ENCODE results near the gene CISH.

Gene CISH

GRCh38 chr3:50574444-50574831, 37.1 kb downstream of the CISH start:
- Histone ChIP-seq H3K27me3 (ENCODE audit: control insufficient read depth, insufficient read depth, low read length) (no peaks in the 10 kb centered on the region), H3K4me1 (ENCODE audit: control insufficient read depth, insufficient read depth, low read length) (peaks cover 6% of the 10 kb centered on the region), H3K9ac (ENCODE audit: low read depth, low read length) (no peak overlapping the region), H3K9me3 (replicated peaks; ENCODE audit: low read length) (no peaks in the 10 kb centered on the region), H3K4me3 (ENCODE audit: low read length) (no peak overlapping the region), H3K36me3 (ENCODE audit: insufficient read depth, low read length) (peaks cover 8% of the 10 kb centered on the region), H3K4me2 (ENCODE audit: low read length) (no peak overlapping the region)

GRCh38 chr3:50573566-50574443, 37.8 kb downstream of the CISH start:
- Histone ChIP-seq H3K4me1 (ENCODE audit: control insufficient read depth, insufficient read depth, low read length) (peaks cover 7% of the 10 kb centered on the region), H3K27me3 (ENCODE audit: control insufficient read depth, insufficient read depth, low read length) (no peaks in the 10 kb centered on the region), H3K9me3 (replicated peaks; ENCODE audit: low read length) (no peaks in the 10 kb centered on the region), H3K4me2 (ENCODE audit: low read length) (no peak overlapping the region), H3K36me3 (ENCODE audit: insufficient read depth, low read length) (peaks cover 7% of the 10 kb centered on the region), H3K9ac (ENCODE audit: low read depth, low read length) (no peak overlapping the region), H3K4me3 (ENCODE audit: low read length) (no peak overlapping the region)

- Histone ChIP-seq H3K9ac (ENCODE audit: low read depth, low read length) (no peak overlapping the region), H3K9me3 (replicated peaks; ENCODE audit: low read length) (no peaks in the 10 kb centered on the region), H3K36me3 (ENCODE audit: insufficient read depth, low read length) (peaks cover 4% of the 10 kb centered on the region), H3K4me2 (ENCODE audit: low read length) (no peak overlapping the region), H3K4me1 (ENCODE audit: control insufficient read depth, insufficient read depth, low read length) (peaks cover 15% of the 10 kb centered on the region), H3K4me3 (ENCODE audit: low read length) (no peak overlapping the region), H3K27me3 (ENCODE audit: control insufficient read depth, insufficient read depth, low read length) (no peaks in the 10 kb centered on the region)
Observed at GRCh38 chr3:50572801-50573371, 38.7 kb downstream of the CISH start.

- Histone ChIP-seq H3K36me3 (ENCODE audit: insufficient read depth, low read length) (peaks cover 4% of the 10 kb centered on the region), H3K9me3 (replicated peaks; ENCODE audit: low read length) (no peaks in the 10 kb centered on the region), H3K27me3 (ENCODE audit: control insufficient read depth, insufficient read depth, low read length) (no peaks in the 10 kb centered on the region), H3K4me1 (ENCODE audit: control insufficient read depth, insufficient read depth, low read length) (peaks cover 19% of the 10 kb centered on the region), H3K4me3 (ENCODE audit: low read length) (no peak overlapping the region), H3K4me2 (ENCODE audit: low read length) (no peak overlapping the region), H3K9ac (ENCODE audit: low read depth, low read length) (no peak overlapping the region)
Observed at GRCh38 chr3:50572158-50572557, 39.4 kb downstream of the CISH start.

GRCh38 chr3:50571486-50571885, 40.1 kb downstream of the CISH start:
- Histone ChIP-seq H3K9me3 (replicated peaks; ENCODE audit: low read length) (no peaks in the 10 kb centered on the region), H3K4me1 (ENCODE audit: control insufficient read depth, insufficient read depth, low read length) (peaks cover 26% of the 10 kb centered on the region), H3K27me3 (ENCODE audit: control insufficient read depth, insufficient read depth, low read length) (no peaks in the 10 kb centered on the region), H3K4me3 (ENCODE audit: low read length) (no peak overlapping the region), H3K36me3 (ENCODE audit: insufficient read depth, low read length) (peaks cover 4% of the 10 kb centered on the region), H3K4me2 (ENCODE audit: low read length) (no peak overlapping the region), H3K9ac (ENCODE audit: low read depth, low read length) (no peak overlapping the region)

- H3K36me3 ChIP-seq (ENCODE audit: insufficient read depth, low read length) = peaks cover 4% of the 10 kb centered on the region
- peak overlapping the region; percentile 90 for H3K4me3 ChIP-seq (ENCODE audit: low read length)
- H3K4me1 ChIP-seq (ENCODE audit: control insufficient read depth, insufficient read depth, low read length) = peaks cover 27% of the 10 kb centered on the region
- no peaks in the 10 kb centered on the region for H3K9me3 ChIP-seq (replicated peaks; ENCODE audit: low read length)
- H3K9ac ChIP-seq (ENCODE audit: low read depth, low read length) = peak overlapping the region; percentile 92
- no peaks in the 10 kb centered on the region for H3K27me3 ChIP-seq (ENCODE audit: control insufficient read depth, insufficient read depth, low read length)
- peak overlapping the region; percentile 93 for H3K4me2 ChIP-seq (ENCODE audit: low read length)
Observed at GRCh38 chr3:50570508-50571279, 40.9 kb downstream of the CISH start.

GRCh38 chr3:50568947-50569749, 42.4 kb downstream of the CISH start, which contains the start of gene HEMK1:
HEMK1 (plus strand) TSS chr3:50569522; CDS start chr3:50571105, 1,583 bp downstream.
- peaks cover 27% of the 10 kb centered on the region for H3K4me1 ChIP-seq (ENCODE audit: control insufficient read depth, insufficient read depth, low read length)

GRCh38 chr3:50567386-50568167, 44.0 kb downstream of the CISH start, which contains the start of gene C3orf18:
C3orf18 (minus strand) TSS chr3:50567747; CDS start chr3:50565699, 2,048 bp downstream.
- Histone ChIP-seq H3K4me1 (ENCODE audit: control insufficient read depth, insufficient read depth, low read length) (peaks cover 33% of the 10 kb centered on the region), H3K9ac (ENCODE audit: low read depth, low read length) (peak within 1 kb of the TSS; percentile 92), H3K9me3 (replicated peaks; ENCODE audit: low read length) (no peaks in the 10 kb centered on the region), H3K4me2 (ENCODE audit: low read length) (peak within 1 kb of the TSS; percentile 93), H3K36me3 (ENCODE audit: insufficient read depth, low read length) (peaks cover 2% of the 10 kb centered on the region), H3K4me3 (ENCODE audit: low read length) (peak within 1 kb of the TSS; percentile 90), H3K27me3 (ENCODE audit: control insufficient read depth, insufficient read depth, low read length) (no peaks in the 10 kb centered on the region)

More at GRCh38 chr3:50568947-50569749, 42.4 kb downstream of the CISH start, which contains the start of gene HEMK1:
- peak within 1 kb of the TSS; percentile 92 for H3K9ac ChIP-seq (ENCODE audit: low read depth, low read length)
- peak within 1 kb of the TSS; percentile 90 for H3K4me3 ChIP-seq (ENCODE audit: low read length)
- no peaks in the 10 kb centered on the region for H3K27me3 ChIP-seq (ENCODE audit: control insufficient read depth, insufficient read depth, low read length)
- no peaks in the 10 kb centered on the region for H3K9me3 ChIP-seq (replicated peaks; ENCODE audit: low read length)
- peak within 1 kb of the TSS; percentile 93 for H3K4me2 ChIP-seq (ENCODE audit: low read length)
- H3K36me3 ChIP-seq (ENCODE audit: insufficient read depth, low read length) = peaks cover 4% of the 10 kb centered on the region

- H3K4me1 ChIP-seq (ENCODE audit: control insufficient read depth, insufficient read depth, low read length) = peaks cover 34% of the 10 kb centered on the region
- H3K36me3 ChIP-seq (ENCODE audit: insufficient read depth, low read length) = no peaks in the 10 kb centered on the region
- no peaks in the 10 kb centered on the region for H3K9me3 ChIP-seq (replicated peaks; ENCODE audit: low read length)
- H3K27me3 ChIP-seq (ENCODE audit: control insufficient read depth, insufficient read depth, low read length) = no peaks in the 10 kb centered on the region
- peak overlapping the region; percentile 74 for H3K9ac ChIP-seq (ENCODE audit: low read depth, low read length)
- H3K4me2 ChIP-seq (ENCODE audit: low read length) = peak overlapping the region; percentile 93
- H3K4me3 ChIP-seq (ENCODE audit: low read length) = peak overlapping the region; percentile 77
Observed at GRCh38 chr3:50567011-50567385, 44.6 kb downstream of the CISH start.

- Histone ChIP-seq H3K36me3 (ENCODE audit: insufficient read depth, low read length) (no peaks in the 10 kb centered on the region), H3K4me1 (ENCODE audit: control insufficient read depth, insufficient read depth, low read length) (peaks cover 28% of the 10 kb centered on the region), H3K4me3 (ENCODE audit: low read length) (no peak overlapping the region), H3K9me3 (replicated peaks; ENCODE audit: low read length) (no peaks in the 10 kb centered on the region), H3K9ac (ENCODE audit: low read depth, low read length) (no peak overlapping the region), H3K4me2 (ENCODE audit: low read length) (no peak overlapping the region), H3K27me3 (ENCODE audit: control insufficient read depth, insufficient read depth, low read length) (no peaks in the 10 kb centered on the region)
Observed at GRCh38 chr3:50564321-50564720, 47.3 kb downstream of the CISH start.

All from skeletal muscle satellite cell (primary cell).